H1 (cell line): ENCODE results near the gene HMGCLL1. TPM values are rescaled to one million over a fixed set of nuclear protein-coding genes. Genes with fewer than 3 reads are reported as not detected.

Experiments
- CTCF ChIA-PET: fragments of 300-600 bp; sonication (Branson Sonifier 250); formaldehyde crosslinking; loops from one replicate; lab custom pipeline; 2021; ENCODE audit not compliant: partially characterized antibody; lab: Charles Lee
- POLR2A ChIA-PET: fragments of 300-600 bp; sonication (Branson Sonifier 250); formaldehyde crosslinking; loops from one replicate; lab custom pipeline; 2021; ENCODE audit warnings: inconsistent platforms; ENCODE audit not compliant: partially characterized antibody; lab: Charles Lee
- DNase-seq, 2 experiments: peaks; one replicate each; pipeline versions ENCODE4 v3.0.0 to v3.0.0-alpha.2; 2010 to 2022; ENCODE audit warnings: low spot score in 2 of 2, low read depth in 1 of 2, mixed read lengths in 1 of 2
- FAIRE-seq: peaks from 2 replicates; lab custom pipeline; 2011; peaks lifted over from hg19 to GRCh38; lab: Jason Lieb, UNC
- H2AFZ ChIP-seq: 2 replicates; pipeline ENCODE4 v1.8.1; 2012; ENCODE audit warnings: low read length, inconsistent platforms
- H2AK5ac ChIP-seq: 2 replicates; pipeline ENCODE4 v1.6.1; 2013; ENCODE audit warnings: low read depth, low read length
- H2BK120ac ChIP-seq: replicated peaks from 2 replicates; pipeline ENCODE3; 2013; ENCODE audit warnings: low read depth, low read length, inconsistent platforms
- H2BK12ac ChIP-seq: 2 replicates; pipeline ENCODE4 v1.6.1; 2013; ENCODE audit warnings: low read depth, low read length
- H2BK15ac ChIP-seq: 2 replicates; pipeline ENCODE4 v1.6.1; 2013; ENCODE audit warnings: low read length
- H2BK20ac ChIP-seq: 2 replicates; pipeline ENCODE4 v1.6.1; 2013; ENCODE audit warnings: low read length
- H2BK5ac ChIP-seq: 2 replicates; pipeline ENCODE4 v1.6.1; 2013; ENCODE audit warnings: low read depth, low read length
- H3K14ac ChIP-seq: 2 replicates; pipeline ENCODE4 v1.6.1; 2013; ENCODE audit warnings: inconsistent platforms; ENCODE audit not compliant: insufficient read length
- H3K18ac ChIP-seq: 2 replicates; pipeline ENCODE4 v1.6.1; 2013; ENCODE audit warnings: low read length; ENCODE audit errors: extremely low read depth
- H3K23ac ChIP-seq: 2 replicates; pipeline ENCODE4 v1.6.1; 2013; ENCODE audit warnings: inconsistent platforms; ENCODE audit not compliant: insufficient read length
- H3K23me2 ChIP-seq: 2 replicates; pipeline ENCODE4 v1.6.1; 2013; ENCODE audit warnings: low read depth, low read length
- H3K27ac ChIP-seq: 2 replicates; pipeline ENCODE4 v1.6.1; 2011; ENCODE audit warnings: low read depth, low read length, inconsistent platforms
- H3K27me3 ChIP-seq, 4 experiments: replicated peaks in 1 of 4; 1 replicate in 1 of 4; 2 replicates in 3 of 4; pipeline versions ENCODE4 v1.6.1 to v1.8.1; 2011 to 2013; ENCODE audit warnings: low read length in 3 of 4, mild to moderate bottlenecking in 3 of 4, inconsistent platforms in 2 of 4, mixed read lengths in 2 of 4, moderate library complexity in 1 of 4; ENCODE audit not compliant: control insufficient read depth in 3 of 4, insufficient read depth in 3 of 4; ENCODE audit errors: extremely low read depth in 1 of 4
- H3K36me3 ChIP-seq, 4 experiments: 2 replicates each; pipeline versions ENCODE4 v1.6.1 to v1.8.1; 2011 to 2013; ENCODE audit warnings: mild to moderate bottlenecking in 4 of 4, low read length in 3 of 4, moderate library complexity in 2 of 4, control low read depth in 1 of 4, inconsistent platforms in 1 of 4; ENCODE audit not compliant: insufficient read depth in 4 of 4, control insufficient read depth in 2 of 4
- H3K4ac ChIP-seq: replicated peaks from 2 replicates; pipeline ENCODE3; 2013; ENCODE audit warnings: low read length, low read depth, mixed read lengths, inconsistent platforms; ENCODE audit not compliant: insufficient read length
- H3K4me1 ChIP-seq, 4 experiments: replicated peaks in 1 of 4; 1 replicate in 1 of 4; 2 replicates in 3 of 4; pipeline versions ENCODE4 v1.6.1 to v1.8.1; 2011 to 2013; ENCODE audit warnings: low read length in 3 of 4, inconsistent platforms in 2 of 4, mixed read lengths in 1 of 4; ENCODE audit not compliant: insufficient read depth in 4 of 4, control insufficient read depth in 3 of 4
- H3K4me2 ChIP-seq, 2 experiments: 2 replicates each; pipeline versions ENCODE4 v1.6.1 to v1.8.1; 2011 to 2013; ENCODE audit warnings: low read depth in 2 of 2, low read length in 2 of 2, control low read depth in 1 of 2, inconsistent platforms in 1 of 2, mild to moderate bottlenecking in 1 of 2; ENCODE audit not compliant: insufficient read depth in 1 of 2
- H3K4me3 ChIP-seq, 4 experiments: fragments of 200-600, 300-600 bp in 1 of 4; sonication (generic), shearing (Covaris generic), sonication (Bioruptor Twin) in 1 of 4; 2 replicates each; pipeline versions ENCODE4 v1.5.1 to v1.8.1; 2011 to 2016; ENCODE audit warnings: low read length in 4 of 4, low read depth in 3 of 4, control low read depth in 2 of 4, inconsistent platforms in 2 of 4, mild to moderate bottlenecking in 2 of 4, mixed read lengths in 1 of 4, moderate library complexity in 1 of 4; ENCODE audit not compliant: insufficient read depth in 2 of 4; ENCODE audit errors: extremely low read depth in 1 of 4
- H3K56ac ChIP-seq: replicated peaks from 2 replicates; pipeline ENCODE3; 2013; ENCODE audit warnings: low read depth, mild to moderate bottlenecking, mixed read lengths, low read length, inconsistent platforms; ENCODE audit not compliant: insufficient read length
- H3K79me1 ChIP-seq: 2 replicates; pipeline ENCODE4 v1.6.1; 2013; ENCODE audit warnings: low read depth, low read length, control low read depth
- H3K79me2 ChIP-seq, 2 experiments: 2 replicates each; pipeline versions ENCODE4 v1.6.1 to v1.8.1; 2012 to 2013; ENCODE audit warnings: low read length in 2 of 2, mild to moderate bottlenecking in 2 of 2, inconsistent platforms in 1 of 2; ENCODE audit not compliant: insufficient read depth in 2 of 2, control insufficient read depth in 1 of 2
- H3K9ac ChIP-seq, 4 experiments: replicated peaks in 1 of 4; 1 replicate in 1 of 4; 2 replicates in 3 of 4; pipeline versions ENCODE4 v1.6.1 to v1.8.1; 2011 to 2013; ENCODE audit warnings: low read depth in 3 of 4, low read length in 3 of 4, control low read depth in 2 of 4, mild to moderate bottlenecking in 2 of 4, moderate library complexity in 2 of 4, inconsistent platforms in 1 of 4; ENCODE audit errors: extremely low read depth in 1 of 4
- H3K9me3 ChIP-seq, 2 experiments: 2 replicates each; pipeline versions ENCODE4 v1.6.1 to v1.8.1; 2012 to 2013; ENCODE audit warnings: mild to moderate bottlenecking in 2 of 2, moderate library complexity in 2 of 2, control low read depth in 1 of 2, inconsistent platforms in 1 of 2, low read depth in 1 of 2, low read length in 1 of 2, mixed read lengths in 1 of 2; ENCODE audit not compliant: insufficient read depth in 2 of 2
- H4K20me1 ChIP-seq, 2 experiments: replicated peaks in 1 of 2; 2 replicates each; pipeline versions ENCODE3 to v1.8.1; 2011 to 2013; ENCODE audit warnings: inconsistent platforms in 2 of 2, low read length in 2 of 2, mild to moderate bottlenecking in 1 of 2; ENCODE audit not compliant: insufficient read depth in 2 of 2, control insufficient read depth in 1 of 2
- H4K5ac ChIP-seq: 2 replicates; pipeline ENCODE4 v1.6.1; 2013; ENCODE audit warnings: low read length, low read depth, mixed read lengths, inconsistent platforms; ENCODE audit not compliant: insufficient read length
- H4K8ac ChIP-seq: 2 replicates; pipeline ENCODE4 v1.8.0; 2013; ENCODE audit warnings: mild to moderate bottlenecking, moderate library complexity, low read length, inconsistent platforms; ENCODE audit not compliant: insufficient read depth; ENCODE audit errors: extremely low read depth
- H4K91ac ChIP-seq: replicated peaks from 2 replicates; pipeline ENCODE3; 2013; ENCODE audit warnings: low read length, mixed read lengths, inconsistent platforms; ENCODE audit not compliant: insufficient read length
- BRCA1 ChIP-seq: IDR thresholded peaks from 2 replicates; pipeline ENCODE4 v1.6.1; 2012; ENCODE audit warnings: low read depth, low read length, improper control_type of control experiment
- CHD1 ChIP-seq: IDR thresholded peaks from 2 replicates; pipeline ENCODE4 v1.6.1; 2012; ENCODE audit warnings: low read depth, low read length, improper control_type of control experiment
- GABPA ChIP-seq: IDR thresholded peaks from 2 replicates; pipeline ENCODE4 v1.6.1; 2011; ENCODE audit warnings: mild to moderate bottlenecking, low read length, moderate library complexity, borderline replicate concordance; ENCODE audit not compliant: insufficient read depth
- NRF1 ChIP-seq: IDR thresholded peaks from 2 replicates; pipeline ENCODE4 v1.6.1; 2011; ENCODE audit warnings: mild to moderate bottlenecking, low read depth, low read length, improper control_type of control experiment
- RBBP5 ChIP-seq: IDR thresholded peaks from 2 replicates; pipeline ENCODE4 v1.7.1; 2012; ENCODE audit warnings: low read depth, mild to moderate bottlenecking, inconsistent platforms, low read length, moderate library complexity, borderline replicate concordance
- RXRA ChIP-seq: IDR thresholded peaks from 2 replicates; pipeline ENCODE4 v1.6.1; 2011; ENCODE audit warnings: low read depth, mild to moderate bottlenecking, low read length, moderate library complexity; ENCODE audit not compliant: insufficient read depth
- SAP30 ChIP-seq: fragments of 300-600 bp; sonication (generic); IDR thresholded peaks from 2 replicates; pipeline ENCODE4 v1.7.1; 2012; ENCODE audit warnings: low read length, moderate library complexity, mild to moderate bottlenecking, inconsistent platforms; ENCODE audit not compliant: insufficient read depth, insufficient replicate concordance
- SIN3A ChIP-seq, 2 experiments: IDR thresholded peaks in 1 of 2; conservative IDR thresholded peaks in 1 of 2; 2 replicates each; pipeline ENCODE4 v1.6.1; 2011 to 2012; ENCODE audit warnings: low read length in 2 of 2, improper control_type of control experiment in 1 of 2, low read depth in 1 of 2, mild to moderate bottlenecking in 1 of 2
- SP2 ChIP-seq: IDR thresholded peaks from 2 replicates; pipeline ENCODE4 v1.6.1; 2012; ENCODE audit warnings: mild to moderate bottlenecking, low read length, inconsistent platforms
- TAF7 ChIP-seq: optimal IDR thresholded peaks from 2 replicates; pipeline ENCODE3; 2011; ENCODE audit warnings: low read depth, mild to moderate bottlenecking, inconsistent platforms, low read length, moderate library complexity, borderline replicate concordance
- YY1 ChIP-seq: IDR thresholded peaks from 2 replicates; pipeline ENCODE4 v1.6.1; 2011; ENCODE audit warnings: low read depth, mild to moderate bottlenecking, low read length
- WGBS, 2 experiments: shearing (Covaris generic) in 1 of 2; methylation state at CpG; one replicate each; pipeline versions ENCODE4 v1.1.6 to v1.1.7; 2013 to 2015; ENCODE audit warnings: low lambda C conversion rate in 2 of 2, mixed read lengths in 2 of 2, inconsistent platforms in 1 of 2, low coverage in 1 of 2, missing lambda C conversion rate in 1 of 2; ENCODE audit not compliant: insufficient replicate concordance in 2 of 2, insufficient coverage in 1 of 2, insufficient read length in 1 of 2; ENCODE audit errors: extremely low coverage in 1 of 2, missing lambda C conversion rate in 1 of 2; 5-methylcytosine and 5-hydroxymethylcytosine counted together
- polyA plus RNA-seq, 7 experiments: library from polyadenylated mRNA; depleted of rRNA in 3 of 7; stranded (reverse) in 5 of 7; unstranded in 2 of 7; fragments of >200 nt in 5 of 7; fragments of 200-250 nt in 2 of 7; gene quantifications; 1 replicate in 5 of 7; 2 replicates in 1 of 7; 4 replicates in 1 of 7; pipeline versions ENCODE4 v1.2.1 to v1.2.3, GENCODE V29; 2011 to 2013; ENCODE audit warnings: missing spikeins in 2 of 7, mixed read lengths in 2 of 7
- total RNA-seq: library from RNA; stranded (reverse); fragmentation: NEBNext Ultra II Directional; extraction: Animal tissue kit (Norgen Biotek cat#: 25700); gene quantifications from 2 replicates; pipeline ENCODE4 v1.2.1, GENCODE V29; 2021
- TF ChIP-seq, protein P1 (sequence below), 3 experiments: IDR thresholded peaks; 1 replicate in 2 of 3; 2 replicates in 1 of 3; pipeline versions ENCODE4 v1.5.1 to v1.6.1; 2011; ENCODE audit warnings: low read length in 3 of 3, mild to moderate bottlenecking in 3 of 3, inconsistent platforms in 2 of 3, low read depth in 1 of 3, moderate library complexity in 1 of 3; ENCODE audit not compliant: insufficient read depth in 1 of 3; ENCODE audit errors: control extremely low read depth in 1 of 3

HMGCLL1 gene
- total and polyA plus RNA-seq, 2 of the 8 experiments (the other 6 are each of a cell fraction or from before 2014, with no cell fraction given): 0.06 to 0.41 TPM

DNA sequence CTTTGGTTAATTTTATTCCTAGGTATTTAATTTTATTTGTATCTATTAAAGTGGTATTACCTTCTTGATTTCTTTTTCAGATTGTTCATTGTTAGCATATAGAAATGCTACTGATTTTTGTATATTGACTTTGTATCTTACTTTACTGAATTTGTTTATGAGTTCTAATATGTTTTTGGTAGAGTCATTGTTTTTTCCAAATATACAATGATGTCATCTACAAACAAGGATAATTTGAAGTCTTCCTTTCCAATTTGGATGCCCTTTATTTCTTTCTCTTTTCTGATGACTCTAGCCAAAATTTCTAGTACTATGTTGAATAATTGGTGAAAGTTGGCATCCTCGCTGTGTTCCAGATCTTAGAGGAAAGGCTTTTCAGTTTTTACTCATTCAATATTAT is 43.0 kb upstream of the HMGCLL1 start:
- Histone ChIP-seq H3K56ac (no peak overlapping the region), H2BK12ac (no peak overlapping the region), H2AK5ac (no peak overlapping the region), H3K9me3 (no peaks in the 10 kb centered on the region), H4K8ac (no peak overlapping the region), H3K79me2 (no peaks in the 10 kb centered on the region), H4K20me1 (no peaks in the 10 kb centered on the region), H4K91ac (no peak overlapping the region), H2BK5ac (no peak overlapping the region), H2AFZ (no peak overlapping the region), H3K27me3 (no peaks in the 10 kb centered on the region), H2BK15ac (no peak overlapping the region), H3K4me3 (no peak overlapping the region), H3K36me3 (no peaks in the 10 kb centered on the region), H3K18ac (no peak overlapping the region), H3K23me2 (no peaks in the 10 kb centered on the region), H2BK120ac (no peak overlapping the region), H3K23ac (no peak overlapping the region), H3K4ac (no peak overlapping the region), H3K4me1 (peaks cover 0 to 2% (median 0%) of the 10 kb centered on the region in 4 experiments; a peak in 1 of 7 replicates), H3K9ac (no peak overlapping the region), H3K14ac (no peak overlapping the region), H2BK20ac (no peak overlapping the region), H3K4me2 (no peak overlapping the region), H3K27ac (no peak overlapping the region), H4K5ac (no peak overlapping the region), H3K79me1 (no peaks in the 10 kb centered on the region)
- ChIA-PET CTCF (interaction anchor here (1.4 kb wide), 1 partner anchor 11 kb away, joined by 5 read pairs; no protein-coding TSS in a partner anchor), POLR2A (no interaction called here)
- WGBS, 2 experiments: 94% methylated on average over 1 of the region's 1 CpG; no CpG with 5 or more reads in 1 of the 2 experiments
- DNase-seq (no peak), FAIRE-seq (no peak)
- TF ChIP-seq RXRA (no peak), NRF1 (no peak), GABPA (no peak), SIN3A (conservative IDR thresholded peaks at IDR 0.05 in 1 of 2, IDR thresholded peaks at IDR 0.05 in 1 of 2; ENCODE audit: low read depth in 1 of 2, low read length in 2 of 2) (no peak), SP2 (no peak), SAP30 (no peak), YY1 (no peak), CHD1 (no peak), BRCA1 (no peak), TAF7 (no peak), RBBP5 (no peak)
- TF ChIP-seq, protein P1, sequence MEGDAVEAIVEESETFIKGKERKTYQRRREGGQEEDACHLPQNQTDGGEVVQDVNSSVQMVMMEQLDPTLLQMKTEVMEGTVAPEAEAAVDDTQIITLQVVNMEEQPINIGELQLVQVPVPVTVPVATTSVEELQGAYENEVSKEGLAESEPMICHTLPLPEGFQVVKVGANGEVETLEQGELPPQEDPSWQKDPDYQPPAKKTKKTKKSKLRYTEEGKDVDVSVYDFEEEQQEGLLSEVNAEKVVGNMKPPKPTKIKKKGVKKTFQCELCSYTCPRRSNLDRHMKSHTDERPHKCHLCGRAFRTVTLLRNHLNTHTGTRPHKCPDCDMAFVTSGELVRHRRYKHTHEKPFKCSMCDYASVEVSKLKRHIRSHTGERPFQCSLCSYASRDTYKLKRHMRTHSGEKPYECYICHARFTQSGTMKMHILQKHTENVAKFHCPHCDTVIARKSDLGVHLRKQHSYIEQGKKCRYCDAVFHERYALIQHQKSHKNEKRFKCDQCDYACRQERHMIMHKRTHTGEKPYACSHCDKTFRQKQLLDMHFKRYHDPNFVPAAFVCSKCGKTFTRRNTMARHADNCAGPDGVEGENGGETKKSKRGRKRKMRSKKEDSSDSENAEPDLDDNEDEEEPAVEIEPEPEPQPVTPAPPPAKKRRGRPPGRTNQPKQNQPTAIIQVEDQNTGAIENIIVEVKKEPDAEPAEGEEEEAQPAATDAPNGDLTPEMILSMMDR (IDR thresholded peaks at IDR 0.05; ENCODE audit: control extremely low read depth in 1 of 3, insufficient read depth in 1 of 3, low read depth in 1 of 3, low read length in 3 of 3): no peak
